Smooth muscle cell (in vitro differentiated cells): ENCODE data around the gene PNMA3. TPM values are rescaled to one million over a fixed set of nuclear protein-coding genes. Genes with fewer than 3 reads are reported as not detected.

Source experiments
- DNase-seq: peaks from one replicate; lab custom pipeline; 2025; ENCODE audit not compliant: unreplicated experiment; lab: John Stamatoyannopoulos, UW
- H2AFZ ChIP-seq: fragments of 200-600 bp; sonication (generic); 2 replicates; pipeline ENCODE4 v1.6.0; 2016; ENCODE audit warnings: antibody characterized with exemption, low read depth, mild to moderate bottlenecking
- H3F3A ChIP-seq: fragments of 200-600 bp; sonication (generic); 2 replicates; pipeline ENCODE4 v1.6.0; 2017; ENCODE audit warnings: antibody characterized with exemption, low read depth
- H3K27ac ChIP-seq: fragments of 200-600 bp; sonication (generic); 2 replicates; pipeline ENCODE4 v1.5.1; 2016; ENCODE audit warnings: low read depth, mild to moderate bottlenecking
- H3K27me3 ChIP-seq: fragments of 200-600 bp; sonication (generic); 2 replicates; pipeline ENCODE4 v1.6.1; 2016; ENCODE audit warnings: low read depth, mild to moderate bottlenecking
- H3K36me3 ChIP-seq: fragments of 200-600 bp; sonication (generic); 2 replicates; pipeline ENCODE4 v1.5.1; 2016; ENCODE audit warnings: low read depth
- H3K4me1 ChIP-seq: fragments of 200-600 bp; sonication (generic); 2 replicates; pipeline ENCODE4 v1.5.1; 2016; ENCODE audit warnings: low read depth
- H3K4me2 ChIP-seq: fragments of 200-600 bp; sonication (generic); 2 replicates; pipeline ENCODE4 v1.6.0; 2016; ENCODE audit warnings: mild to moderate bottlenecking
- H3K4me3 ChIP-seq: fragments of 200-600 bp; sonication (generic); 2 replicates; pipeline ENCODE4 v1.5.1; 2016; ENCODE audit warnings: mild to moderate bottlenecking
- H3K79me2 ChIP-seq: fragments of 200-600 bp; sonication (generic); 2 replicates; pipeline ENCODE4 v1.6.0; 2016; ENCODE audit warnings: low read depth, mild to moderate bottlenecking
- H3K9ac ChIP-seq: fragments of 200-600 bp; sonication (generic); 2 replicates; pipeline ENCODE4 v1.6.0; 2016; ENCODE audit warnings: low read depth
- H3K9me3 ChIP-seq: fragments of 200-600 bp; sonication (generic); replicated peaks from 2 replicates; pipeline ENCODE4 v1.5.1; 2016; ENCODE audit warnings: low read depth
- H4K20me1 ChIP-seq: fragments of 200-600 bp; sonication (generic); 2 replicates; pipeline ENCODE4 v1.6.0; 2016; ENCODE audit warnings: low read depth
- WGBS: methylation state at CpG from one replicate; pipeline ENCODE4 v1.1.7; 2016; ENCODE audit warnings: low lambda C conversion rate; 5-methylcytosine and 5-hydroxymethylcytosine counted together
- polyA plus RNA-seq: library from polyadenylated mRNA; unstranded; fragments of >200 nt; fragmentation: Nextera tagmentation; extraction: Ambion mirVana; gene quantifications from 2 replicates; pipeline ENCODE4 v1.2.1, GENCODE V29; 2016
- total RNA-seq: library from RNA; depleted of rRNA; stranded (reverse); fragments of >200 nt; gene quantifications from 2 replicates; pipeline ENCODE4 v1.2.3, GENCODE V29; 2014
- TF ChIP-seq, protein P1 (sequence below): fragments of 200-600 bp; sonication (generic); IDR thresholded peaks from 2 replicates; pipeline ENCODE4 v1.5.1; 2017; ENCODE audit warnings: borderline replicate concordance, mild to moderate bottlenecking, antibody characterized with exemption; ENCODE audit not compliant: insufficient read depth, poor library complexity, severe bottlenecking

PNMA3 gene
- total and polyA plus RNA-seq, 2 experiments from 2014 or later, result 1.1 to 6.0 TPM

DNA sequence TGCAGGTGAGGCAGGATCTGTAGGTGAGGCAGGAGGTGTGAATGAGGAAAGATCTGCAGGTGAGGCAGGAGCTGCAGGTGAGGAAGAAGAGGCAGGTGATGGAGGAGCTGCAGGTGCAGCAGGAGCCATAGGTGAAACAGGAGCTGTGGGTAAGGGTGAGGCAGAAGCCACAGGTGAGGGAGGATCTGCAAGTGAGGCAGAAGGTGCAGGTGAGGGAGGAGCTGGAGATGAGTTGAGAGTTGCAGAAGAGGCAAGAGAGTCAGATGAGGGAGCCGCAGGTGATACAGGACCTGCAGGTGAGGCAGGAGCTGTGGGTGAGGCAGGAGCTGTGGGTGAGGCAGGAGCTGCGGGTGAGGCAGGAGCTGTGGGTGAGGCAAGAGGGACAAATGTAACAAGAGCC lies 27.1 kb upstream of the PNMA3 start:
- Histone ChIP-seq H3K4me1 (no peaks in the 10 kb centered on the region), H4K20me1 (no peaks in the 10 kb centered on the region), H3K36me3 (no peaks in the 10 kb centered on the region), H3K4me3 (no peak overlapping the region), H3K9me3 (no peaks in the 10 kb centered on the region), H3K27ac (no peak overlapping the region), H3K79me2 (no peaks in the 10 kb centered on the region), H3F3A (no peaks in the 10 kb centered on the region), H2AFZ (no peak overlapping the region), H3K27me3 (no peaks in the 10 kb centered on the region), H3K9ac (no peak overlapping the region), H3K4me2 (no peak overlapping the region)
- TF ChIP-seq, protein P1, sequence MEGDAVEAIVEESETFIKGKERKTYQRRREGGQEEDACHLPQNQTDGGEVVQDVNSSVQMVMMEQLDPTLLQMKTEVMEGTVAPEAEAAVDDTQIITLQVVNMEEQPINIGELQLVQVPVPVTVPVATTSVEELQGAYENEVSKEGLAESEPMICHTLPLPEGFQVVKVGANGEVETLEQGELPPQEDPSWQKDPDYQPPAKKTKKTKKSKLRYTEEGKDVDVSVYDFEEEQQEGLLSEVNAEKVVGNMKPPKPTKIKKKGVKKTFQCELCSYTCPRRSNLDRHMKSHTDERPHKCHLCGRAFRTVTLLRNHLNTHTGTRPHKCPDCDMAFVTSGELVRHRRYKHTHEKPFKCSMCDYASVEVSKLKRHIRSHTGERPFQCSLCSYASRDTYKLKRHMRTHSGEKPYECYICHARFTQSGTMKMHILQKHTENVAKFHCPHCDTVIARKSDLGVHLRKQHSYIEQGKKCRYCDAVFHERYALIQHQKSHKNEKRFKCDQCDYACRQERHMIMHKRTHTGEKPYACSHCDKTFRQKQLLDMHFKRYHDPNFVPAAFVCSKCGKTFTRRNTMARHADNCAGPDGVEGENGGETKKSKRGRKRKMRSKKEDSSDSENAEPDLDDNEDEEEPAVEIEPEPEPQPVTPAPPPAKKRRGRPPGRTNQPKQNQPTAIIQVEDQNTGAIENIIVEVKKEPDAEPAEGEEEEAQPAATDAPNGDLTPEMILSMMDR, result no peak
- no peak for DNase-seq
- 75% methylated on average over 2 of the region's 2 CpGs for WGBS

DNA sequence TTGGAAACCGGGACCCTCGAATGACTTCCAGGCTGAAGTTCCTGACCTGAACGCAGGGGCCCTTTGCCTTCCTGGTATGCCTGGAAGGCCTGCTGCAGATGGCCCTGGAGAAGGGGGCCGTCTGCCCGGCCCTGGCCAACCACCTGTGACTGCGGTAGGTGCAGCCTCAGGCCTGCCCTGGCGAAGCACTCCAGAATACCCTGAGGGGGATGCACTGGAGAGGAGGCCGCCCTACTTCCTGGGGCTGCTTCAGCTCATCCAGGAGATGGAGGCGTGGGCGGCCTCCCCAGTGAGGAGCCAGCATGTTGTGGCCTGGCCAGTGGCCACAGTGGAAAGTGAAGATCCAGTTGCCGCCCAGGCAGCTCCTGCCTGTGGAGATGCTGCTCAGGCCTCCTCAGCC lies 26.4 kb upstream of the PNMA3 start:
- no peak overlapping the region for H3K9ac ChIP-seq
- H3K9me3 ChIP-seq, result no peaks in the 10 kb centered on the region
- 88% methylated on average over 9 of the region's 11 CpGs for WGBS
- H3K4me2 ChIP-seq, result no peak overlapping the region
- no peak for DNase-seq
- H3K27me3 ChIP-seq, result no peaks in the 10 kb centered on the region
- no peak overlapping the region for H3K27ac ChIP-seq
- TF ChIP-seq, protein P1, result no peak
- H3K36me3 ChIP-seq, result no peaks in the 10 kb centered on the region
- no peak overlapping the region for H3K4me3 ChIP-seq
- H3F3A ChIP-seq, result no peaks in the 10 kb centered on the region
- H4K20me1 ChIP-seq, result no peaks in the 10 kb centered on the region
- no peaks in the 10 kb centered on the region for H3K79me2 ChIP-seq
- no peaks in the 10 kb centered on the region for H3K4me1 ChIP-seq
- H2AFZ ChIP-seq, result no peak overlapping the region

- no peak overlapping the region for H2AFZ ChIP-seq
- no peaks in the 10 kb centered on the region for H3K4me1 ChIP-seq
- DNase-seq, result no peak
- no peaks in the 10 kb centered on the region for H3K36me3 ChIP-seq
- H3K9ac ChIP-seq, result no peak overlapping the region
- 87% methylated on average over 9 of the region's 12 CpGs for WGBS
- H3K9me3 ChIP-seq, result no peaks in the 10 kb centered on the region
- no peak overlapping the region for H3K4me2 ChIP-seq
- H3F3A ChIP-seq, result no peaks in the 10 kb centered on the region
- no peak overlapping the region for H3K4me3 ChIP-seq
- H4K20me1 ChIP-seq, result no peaks in the 10 kb centered on the region
- no peak overlapping the region for H3K27ac ChIP-seq
- H3K79me2 ChIP-seq, result no peaks in the 10 kb centered on the region
- no peaks in the 10 kb centered on the region for H3K27me3 ChIP-seq
- TF ChIP-seq, protein P1, result no peak
Observed at GRCh38 chrX:153030801-153031200, 25.5 kb upstream of the PNMA3 start.

- Histone ChIP-seq H3K9me3 (no peaks in the 10 kb centered on the region), H3K9ac (no peak overlapping the region), H3K4me2 (peak overlapping the region; percentile 81), H3K4me1 (no peaks in the 10 kb centered on the region), H2AFZ (no peak overlapping the region), H3K27ac (no peak overlapping the region), H3F3A (no peaks in the 10 kb centered on the region), H3K27me3 (no peaks in the 10 kb centered on the region), H3K4me3 (peak overlapping the region; percentile 45), H4K20me1 (no peaks in the 10 kb centered on the region), H3K79me2 (no peaks in the 10 kb centered on the region), H3K36me3 (no peaks in the 10 kb centered on the region)
- TF ChIP-seq, protein P1, result peak; percentile 75
- 60% methylated on average over 58 of the region's 64 CpGs for WGBS
- DNase-seq, result peak; percentile 21
Observed at GRCh38 chrX:153032397-153033118, 23.7 kb upstream of the PNMA3 start.
